ENCODE data around the gene STPG1. TPM values are rescaled to one million over a fixed set of nuclear protein-coding genes. Genes with fewer than 3 reads are reported as not detected.

STPG1 gene
- total RNA-seq, 2 donors from 2014 or later: 17.6 to 24.7 TPM

DNA sequence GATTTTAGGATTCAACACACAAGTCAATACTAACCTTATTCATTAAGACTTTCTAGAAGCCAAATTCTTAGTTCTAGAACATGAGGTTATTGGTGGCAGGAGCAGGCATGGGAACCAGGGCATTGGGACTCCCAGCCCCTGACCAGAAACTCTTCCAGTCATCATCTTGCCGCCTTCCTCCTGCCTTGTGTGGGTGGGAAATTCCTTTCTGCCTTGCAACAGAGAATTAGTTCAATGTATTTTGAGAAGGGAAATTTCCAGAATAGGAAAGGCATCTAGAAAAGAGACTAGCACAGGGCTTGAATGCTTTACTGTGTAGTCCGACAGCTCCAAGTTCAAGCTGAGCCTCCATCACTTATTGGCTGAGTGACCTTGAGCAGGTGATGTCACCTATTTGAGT, 85.7 kb downstream of the STPG1 start:
- no peak for ATAC-seq
- DNase-seq: no peak
- intact Hi-C loops (cut with DNase I, micrococcal nuclease): no loop called here

DNA sequence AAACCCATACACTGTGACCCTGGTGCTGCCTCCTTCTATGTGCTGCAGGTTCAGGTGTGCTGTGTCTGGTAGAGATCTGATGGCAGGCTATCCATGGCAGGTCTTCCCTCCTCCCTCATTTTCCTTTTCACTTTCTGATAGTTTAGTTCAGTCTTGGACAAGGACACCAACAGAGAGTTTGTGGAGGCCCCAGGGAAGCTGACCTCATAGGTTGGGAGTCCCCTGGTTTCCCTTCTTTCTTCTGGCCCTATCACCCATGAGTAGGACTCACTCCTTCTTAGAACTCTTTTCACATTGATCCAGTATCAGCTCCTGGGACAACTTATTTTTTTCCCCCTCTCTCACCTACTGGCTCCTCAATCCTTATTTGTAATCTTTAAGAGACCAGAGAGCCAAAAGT, 86.1 kb downstream of the STPG1 start:
- intact Hi-C loops (cut with DNase I, micrococcal nuclease): no loop called here
- ATAC-seq (no peak), DNase-seq (no peak)

DNA sequence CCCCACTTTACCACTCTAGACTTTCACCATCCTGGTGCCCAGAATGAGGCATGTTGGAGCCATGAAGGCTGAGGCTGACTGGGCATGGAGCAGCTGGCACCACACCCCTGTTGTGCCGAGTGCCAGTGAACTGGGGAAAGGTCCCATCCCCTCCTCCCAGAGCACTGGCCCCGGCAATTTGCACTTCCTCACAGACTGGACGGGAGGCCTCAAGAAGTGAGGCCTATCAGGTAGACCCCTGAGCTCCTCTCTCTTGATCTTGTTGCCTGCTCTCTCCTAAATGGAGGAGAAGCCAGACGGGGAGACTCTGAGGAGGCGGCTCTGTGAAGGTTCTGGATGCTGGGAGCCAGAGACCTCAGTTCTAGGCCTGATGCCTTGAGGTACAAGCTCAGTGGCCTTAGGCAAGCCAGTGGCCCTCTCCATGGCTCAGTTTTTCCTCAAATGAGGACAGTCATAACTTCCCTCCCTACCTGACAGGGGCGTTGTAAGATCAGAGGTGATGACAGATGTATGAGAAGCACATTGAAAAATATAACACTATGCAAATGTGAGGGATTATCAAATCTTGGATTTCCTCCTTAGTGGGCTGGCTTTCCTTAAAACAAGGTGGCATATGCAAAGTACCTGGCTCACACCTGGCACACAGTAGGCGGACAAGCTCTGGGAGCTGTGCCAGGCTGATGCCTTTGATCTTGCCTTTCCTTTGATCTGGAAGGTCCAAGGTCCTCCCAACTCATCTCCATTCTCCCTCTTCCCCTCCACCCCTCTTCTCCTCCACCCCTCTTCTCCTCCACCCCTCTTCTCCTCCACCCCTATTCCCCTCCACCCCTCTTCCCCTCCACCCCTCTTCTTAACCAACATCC, 87.8 kb downstream of the STPG1 start:
- DNase-seq (no peak), ATAC-seq (peak; percentile 6)
- intact Hi-C loops (cut with DNase I, micrococcal nuclease): no loop called here

DNA sequence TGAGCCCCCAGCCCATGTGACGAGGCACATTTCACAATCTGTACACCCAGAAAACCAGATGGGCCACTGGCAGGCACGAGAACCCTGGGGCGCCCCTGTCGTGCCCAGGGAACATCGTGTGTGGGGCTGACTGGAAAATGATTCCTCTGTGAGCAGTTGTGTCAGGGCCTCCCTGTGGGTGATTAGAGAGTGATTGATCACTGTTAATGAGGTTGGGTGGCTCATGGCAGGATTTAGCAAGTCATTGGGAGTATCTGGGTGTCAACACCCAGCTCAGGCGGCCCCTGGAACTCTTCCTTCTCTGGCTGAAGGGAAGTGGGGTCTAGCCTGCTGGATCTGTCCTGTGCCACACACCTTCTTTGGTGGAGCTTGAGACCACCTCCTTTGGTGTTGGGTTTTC, 88.7 kb downstream of the STPG1 start:
- intact Hi-C loops (cut with DNase I, micrococcal nuclease): no loop called here
- no peak for ATAC-seq
- no peak for DNase-seq

DNA sequence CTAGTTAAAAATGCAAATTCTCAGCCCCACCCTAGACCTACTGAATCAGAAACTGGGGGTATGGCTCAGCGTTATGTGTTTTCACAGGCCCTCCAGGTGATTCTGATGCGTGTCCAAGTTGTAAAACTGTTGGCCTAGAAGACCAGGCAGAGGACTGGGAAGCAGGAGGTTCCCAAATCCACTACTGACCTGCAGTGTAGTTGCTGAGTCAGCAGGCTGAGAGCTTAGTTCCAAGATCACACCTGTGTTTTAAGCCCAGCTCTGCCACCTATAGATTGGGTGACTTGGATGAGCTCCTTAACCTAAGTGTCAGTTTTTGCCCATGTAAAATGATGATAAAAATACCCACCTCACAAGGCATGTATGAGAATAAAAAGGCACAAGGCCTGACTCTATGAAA, 90.3 kb downstream of the STPG1 start:
- DNase-seq (no peak), ATAC-seq (no peak)
- intact Hi-C loops (cut with DNase I, micrococcal nuclease): no loop called here

DNA sequence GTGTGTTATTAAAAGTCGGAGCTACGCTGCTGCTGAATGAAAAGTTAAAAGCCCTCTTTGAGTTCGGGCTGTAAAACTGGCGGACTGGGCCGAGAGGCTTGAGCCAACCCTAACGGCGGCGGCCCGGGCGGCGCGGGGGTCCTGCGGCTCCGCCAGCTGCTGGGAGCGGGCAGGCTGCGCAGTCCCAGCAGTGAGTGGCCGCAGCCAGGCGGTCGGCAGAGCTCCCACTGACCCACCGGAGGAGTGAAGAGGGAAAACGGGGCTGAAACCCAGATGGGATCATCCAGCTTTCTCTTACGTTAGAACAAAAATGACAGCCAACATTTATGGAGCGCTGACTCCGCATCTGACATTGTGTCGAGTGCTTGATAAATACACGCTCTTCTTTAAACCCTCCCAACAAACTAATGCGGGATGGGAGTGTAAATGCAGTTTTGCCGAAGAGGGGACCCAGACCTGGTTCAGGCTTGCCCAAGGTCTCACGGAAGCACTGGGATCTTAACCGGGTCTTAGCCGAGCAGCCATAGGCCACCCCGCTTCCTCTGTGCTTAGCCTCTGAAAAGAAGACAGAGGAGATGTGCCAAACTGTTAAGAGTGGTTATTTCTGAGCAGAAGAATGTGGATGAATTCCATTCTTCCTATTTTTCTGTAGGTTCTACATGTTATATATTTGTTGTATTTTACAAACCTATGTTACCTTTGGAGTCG, 91.0 kb downstream of the STPG1 start:
- ATAC-seq: no peak
- DNase-seq: no peak
- intact Hi-C loops (cut with DNase I, micrococcal nuclease): no loop called here

DNA sequence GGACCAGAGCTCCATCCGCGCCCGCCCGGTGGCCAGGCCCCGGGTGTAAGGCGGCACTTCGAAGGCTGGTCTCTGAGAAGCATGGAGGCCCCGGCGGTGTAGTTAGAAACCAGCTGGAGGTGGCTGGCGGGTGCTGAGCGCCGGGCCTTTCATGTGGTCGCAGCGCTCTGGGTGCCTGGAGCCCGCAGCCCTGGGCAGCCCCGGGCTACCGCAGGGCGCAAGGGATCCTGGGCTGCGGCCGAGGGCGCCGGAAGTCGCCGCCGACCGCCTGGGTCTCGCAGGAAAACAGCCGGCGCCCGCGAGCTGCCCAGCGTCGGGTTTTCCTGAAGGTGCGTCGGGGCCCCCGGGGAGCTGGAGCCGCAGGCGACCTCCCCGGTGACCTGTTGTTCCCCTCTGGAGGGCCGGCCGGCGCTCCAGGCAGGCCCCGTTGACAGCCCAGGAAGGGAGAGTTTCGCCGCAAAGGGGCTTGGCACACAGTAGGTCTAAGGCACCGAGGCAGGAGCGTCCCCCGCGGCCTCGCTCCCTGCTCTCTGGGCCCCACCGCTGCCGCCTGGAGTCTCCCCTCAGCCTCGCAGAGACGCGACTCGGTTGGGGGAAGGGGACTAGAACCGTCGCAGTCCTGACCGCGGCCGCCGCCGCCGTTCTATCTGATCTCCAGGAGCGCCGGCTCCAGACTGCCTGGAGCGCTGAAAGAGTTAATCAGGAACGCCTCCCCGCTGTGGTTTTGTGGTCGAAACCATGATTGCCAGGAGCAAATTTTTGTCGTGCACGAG, 91.7 kb downstream of the STPG1 start:
- peak; percentile 80 for ATAC-seq
- intact Hi-C loops (cut with DNase I, micrococcal nuclease): no loop called here
- DNase-seq: peak; percentile 53 to 66

DNA sequence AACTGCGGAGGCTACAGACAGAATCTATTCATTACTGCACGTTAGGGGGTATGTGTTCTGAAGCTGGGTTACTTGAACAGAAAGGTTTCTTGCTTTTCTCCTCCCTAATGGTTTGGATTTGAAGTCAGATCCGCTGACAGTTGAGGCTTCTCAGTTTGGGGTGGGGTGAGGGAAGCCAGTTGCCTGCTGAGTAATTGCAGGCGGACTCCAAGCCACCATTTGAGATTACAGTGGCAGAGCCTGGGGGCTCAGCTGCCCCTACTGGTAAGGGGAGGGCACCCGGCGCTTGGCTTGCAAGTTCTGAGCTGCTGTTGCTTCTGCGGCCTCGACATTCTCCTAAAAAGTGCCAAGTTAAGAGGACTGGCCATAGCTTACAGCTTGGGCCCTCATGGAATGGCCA, 92.5 kb downstream of the STPG1 start:
- DNase-seq (no peak), ATAC-seq (no peak)
- intact Hi-C loops (cut with DNase I, micrococcal nuclease): no loop called here

DNA sequence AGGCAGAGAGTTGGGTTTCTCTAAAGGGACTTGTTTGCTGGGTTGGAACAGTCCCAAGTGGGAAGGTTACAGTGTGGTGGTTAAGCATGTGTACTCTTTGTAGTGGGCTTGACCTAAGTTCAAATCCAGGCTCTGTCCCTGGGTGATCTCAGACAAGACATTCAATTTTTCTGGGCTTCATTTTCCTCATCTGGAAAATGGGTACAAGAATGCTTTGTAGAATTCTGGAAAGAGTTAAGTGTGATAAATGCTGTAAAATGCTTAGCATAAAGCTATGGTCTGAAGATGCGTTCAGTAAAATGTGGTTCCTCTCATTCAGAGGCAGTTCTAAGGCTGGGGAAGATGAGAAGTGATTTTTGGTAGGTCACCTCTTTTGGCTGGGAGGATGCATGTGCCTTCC, 93.6 kb downstream of the STPG1 start:
- DNase-seq (no peak), ATAC-seq (no peak)
- intact Hi-C loops (cut with DNase I, micrococcal nuclease): no loop called here

DNA sequence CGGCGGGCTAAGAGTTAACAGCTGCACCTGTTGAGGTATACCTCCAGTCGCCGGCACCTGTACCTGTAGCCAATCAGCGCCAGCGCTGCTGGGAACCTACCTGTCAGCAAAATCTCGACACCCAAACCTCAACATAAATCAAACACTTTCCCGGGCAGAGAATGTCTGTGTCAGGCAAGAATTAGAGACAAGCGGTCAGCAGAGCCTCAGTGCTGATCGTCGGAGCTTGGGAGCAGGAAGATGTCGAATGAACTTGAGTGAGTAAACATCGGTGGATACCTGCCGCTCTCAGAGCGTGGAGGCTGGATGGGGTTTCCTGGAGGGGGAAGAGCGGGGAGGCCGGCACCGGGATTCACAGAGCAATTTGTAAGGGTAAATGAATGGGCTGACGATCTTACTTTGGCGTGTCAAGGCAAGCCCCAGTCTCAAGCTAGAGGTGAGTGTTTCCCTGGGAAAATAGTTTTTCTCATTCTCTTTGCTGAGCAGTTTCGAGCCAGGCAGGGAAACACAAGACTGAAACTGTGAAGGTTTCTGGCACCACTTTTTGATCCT, 94.2 kb downstream of the STPG1 start, which contains the start of gene GRHL3:
Gene GRHL3 (plus strand): TSS at position 46 of the 552 bp plus-strand sequence. CDS start 195 bp downstream, at position 241.
- intact Hi-C loops (cut with DNase I, micrococcal nuclease): no loop called here
- DNase-seq: peak; percentile 50 to 58
- ATAC-seq: peak; percentile 71

DNA sequence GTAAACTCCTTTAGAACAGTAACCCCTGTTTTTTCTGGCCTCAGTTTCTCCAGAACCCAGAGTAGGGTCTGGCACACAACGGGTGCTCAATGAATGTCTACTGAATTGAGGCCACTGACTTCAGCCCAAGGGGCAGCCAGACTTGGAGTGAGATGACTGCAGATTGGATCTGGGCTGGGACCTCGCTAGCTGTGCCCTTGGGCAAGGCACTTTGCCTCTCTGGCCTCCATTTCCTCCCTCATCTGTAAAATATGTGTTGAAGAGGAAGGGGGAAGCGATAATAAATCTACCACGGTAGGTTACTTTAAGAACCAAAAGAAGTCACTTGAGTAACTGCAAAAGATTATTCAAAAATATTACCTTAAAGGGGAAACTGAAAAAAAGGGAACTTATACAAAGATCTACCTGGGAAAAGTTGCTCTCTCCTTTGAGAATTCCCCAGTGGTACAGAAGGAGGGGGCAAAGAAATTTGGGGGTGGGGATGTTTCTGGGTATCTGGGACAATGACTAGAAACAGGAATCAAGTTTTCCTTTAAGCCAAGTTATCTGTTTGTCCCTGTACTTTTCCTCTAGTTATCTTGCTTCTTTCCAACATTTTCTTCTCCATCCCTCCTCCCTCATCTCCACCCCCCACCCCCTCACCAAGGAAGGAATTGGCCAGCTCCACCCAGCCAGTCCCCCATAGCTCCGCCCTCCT, 94.8 kb downstream of the STPG1 start:
- intact Hi-C loops (cut with DNase I, micrococcal nuclease): no loop called here
- no peak for DNase-seq
- ATAC-seq: no peak

DNA sequence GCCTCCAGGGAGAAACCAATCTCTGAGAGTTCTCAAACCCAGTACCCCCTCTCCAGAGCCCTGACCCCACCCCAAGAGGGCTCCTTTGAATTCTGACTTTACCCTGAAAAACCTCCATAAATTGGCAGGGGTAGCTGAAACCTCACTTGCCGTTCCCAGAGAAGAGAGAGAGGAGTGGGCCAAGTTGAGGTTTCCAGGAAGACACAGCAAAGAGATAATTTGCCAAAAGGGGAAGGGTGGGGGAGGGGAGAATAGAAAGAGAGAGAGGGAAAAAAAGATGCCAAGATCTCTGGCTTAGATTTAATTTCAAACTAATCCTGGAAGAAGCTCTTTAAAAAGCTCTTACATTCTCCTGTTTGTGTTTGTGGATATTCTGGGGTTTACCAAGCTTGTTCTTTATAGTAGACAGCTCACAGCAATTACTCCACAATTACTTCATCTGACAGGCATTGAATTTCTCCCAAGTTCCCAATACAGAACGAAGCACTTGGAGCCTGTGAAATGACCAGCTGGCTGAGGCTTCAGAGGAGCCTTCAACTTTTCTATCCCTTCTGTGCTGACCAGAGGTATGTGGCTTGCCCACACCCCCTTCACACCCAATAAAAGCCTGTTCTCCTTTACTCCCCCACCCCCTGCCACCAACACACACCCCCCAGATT, 95.5 kb downstream of the STPG1 start:
- no peak for DNase-seq
- intact Hi-C loops (cut with DNase I, micrococcal nuclease): no loop called here
- ATAC-seq: no peak

DNA sequence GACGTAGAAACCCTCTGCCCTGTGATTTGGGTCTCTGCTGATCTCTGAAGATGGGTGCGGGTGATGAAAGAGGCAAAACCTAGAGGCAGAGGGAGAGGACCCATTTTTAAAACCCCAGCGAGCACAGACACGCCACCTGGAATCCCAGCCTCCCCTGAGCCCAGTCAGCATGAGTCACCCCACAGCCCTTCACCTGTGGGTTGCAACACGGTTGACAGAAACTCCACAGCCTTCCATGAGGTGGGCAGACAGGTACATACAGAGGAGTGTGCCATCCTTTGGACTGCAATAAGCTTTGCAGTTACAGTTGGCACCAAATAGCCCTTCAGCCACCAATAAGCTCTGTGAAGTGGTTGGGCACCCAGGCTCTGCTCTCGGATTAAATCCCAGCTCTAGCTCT, 96.5 kb downstream of the STPG1 start:
- intact Hi-C loops (cut with DNase I, micrococcal nuclease): no loop called here
- DNase-seq (no peak), ATAC-seq (no peak)

DNA sequence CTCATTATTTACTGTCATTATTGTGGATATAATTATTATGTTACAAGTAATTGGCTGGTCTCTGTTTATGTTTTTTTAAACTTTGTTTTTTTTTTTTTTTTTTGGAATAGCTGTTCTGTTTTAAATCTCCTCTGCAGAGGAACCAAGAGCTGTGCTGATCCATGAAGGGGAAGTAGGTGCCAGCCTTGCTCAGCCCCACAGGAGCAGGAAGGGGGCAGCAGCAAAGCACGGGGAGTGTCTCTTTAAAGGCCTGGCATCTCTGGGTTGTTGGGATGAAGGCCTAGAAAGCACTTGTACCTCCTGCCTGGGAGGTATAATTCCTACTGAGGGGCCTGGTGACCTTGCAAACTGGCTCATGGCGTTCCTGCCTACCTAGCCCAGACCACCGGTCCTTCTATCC, 96.9 kb downstream of the STPG1 start:
- intact Hi-C loops (cut with DNase I, micrococcal nuclease): no loop called here
- ATAC-seq (no peak), DNase-seq (no peak)

DNA sequence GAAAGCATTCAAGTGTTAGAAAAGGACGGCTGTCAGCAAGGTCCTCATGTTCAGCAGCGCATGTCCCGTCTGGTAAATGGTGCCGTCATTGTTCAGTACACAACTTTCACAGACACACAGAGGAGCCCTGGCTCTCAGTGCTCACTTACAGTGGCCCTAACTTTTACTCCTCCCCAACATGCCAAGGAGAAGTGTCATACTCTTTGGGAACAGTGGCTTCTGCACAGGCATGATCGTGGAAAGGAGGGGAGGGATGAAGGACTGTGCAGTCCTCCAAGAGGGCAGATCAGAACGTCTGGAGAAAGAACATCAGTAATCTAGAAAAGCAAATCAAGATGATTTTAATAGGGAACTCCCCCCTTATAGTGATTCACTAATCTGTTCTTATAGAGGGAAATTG, 98.2 kb downstream of the STPG1 start:
- intact Hi-C loops (cut with DNase I, micrococcal nuclease): no loop called here
- ATAC-seq (no peak), DNase-seq (no peak)

DNA sequence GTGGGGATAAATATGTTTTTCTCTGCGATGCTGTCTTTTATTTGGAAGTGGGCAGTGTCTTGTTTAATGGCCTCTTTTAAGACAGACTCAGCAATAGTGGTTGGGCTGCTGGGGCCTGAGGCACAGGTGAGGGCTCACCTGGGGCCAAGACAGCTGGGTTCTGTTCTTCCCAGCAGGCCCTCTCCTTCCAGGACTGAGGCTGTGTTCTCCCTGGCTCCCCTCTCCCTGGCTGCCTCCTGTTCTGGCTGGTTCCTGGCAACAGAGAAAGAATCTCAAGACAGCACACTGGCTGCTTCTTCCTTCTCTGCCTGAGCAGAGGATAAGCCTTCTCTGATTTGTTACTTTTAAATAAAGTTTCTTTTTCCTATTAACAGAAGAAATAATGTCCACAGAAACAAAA, 101.8 kb downstream of the STPG1 start:
- ATAC-seq (no peak), DNase-seq (no peak)
- intact Hi-C loops (cut with DNase I, micrococcal nuclease): no loop called here

DNA sequence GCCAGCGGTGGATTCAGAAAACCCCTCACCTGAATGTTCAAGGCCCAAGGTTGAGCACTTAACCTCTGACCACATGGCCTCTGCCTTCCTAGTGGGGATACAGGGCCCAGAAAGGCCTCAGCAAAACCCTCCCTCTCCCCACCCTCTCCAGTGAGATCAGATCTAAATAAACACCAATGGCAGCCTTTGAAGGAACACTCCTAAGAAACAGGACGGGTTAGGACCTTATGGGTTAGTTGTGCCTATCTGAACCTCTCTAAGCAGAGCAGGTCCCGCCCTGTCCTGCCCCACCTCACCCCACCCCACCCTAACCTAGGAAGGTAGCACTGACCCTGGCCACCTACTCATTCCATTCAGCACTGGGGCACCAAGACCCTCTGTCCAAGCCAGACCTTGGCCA, 102.3 kb downstream of the STPG1 start:
- DNase-seq (no peak), ATAC-seq (no peak)
- intact Hi-C loops (cut with DNase I, micrococcal nuclease): no loop called here

DNA sequence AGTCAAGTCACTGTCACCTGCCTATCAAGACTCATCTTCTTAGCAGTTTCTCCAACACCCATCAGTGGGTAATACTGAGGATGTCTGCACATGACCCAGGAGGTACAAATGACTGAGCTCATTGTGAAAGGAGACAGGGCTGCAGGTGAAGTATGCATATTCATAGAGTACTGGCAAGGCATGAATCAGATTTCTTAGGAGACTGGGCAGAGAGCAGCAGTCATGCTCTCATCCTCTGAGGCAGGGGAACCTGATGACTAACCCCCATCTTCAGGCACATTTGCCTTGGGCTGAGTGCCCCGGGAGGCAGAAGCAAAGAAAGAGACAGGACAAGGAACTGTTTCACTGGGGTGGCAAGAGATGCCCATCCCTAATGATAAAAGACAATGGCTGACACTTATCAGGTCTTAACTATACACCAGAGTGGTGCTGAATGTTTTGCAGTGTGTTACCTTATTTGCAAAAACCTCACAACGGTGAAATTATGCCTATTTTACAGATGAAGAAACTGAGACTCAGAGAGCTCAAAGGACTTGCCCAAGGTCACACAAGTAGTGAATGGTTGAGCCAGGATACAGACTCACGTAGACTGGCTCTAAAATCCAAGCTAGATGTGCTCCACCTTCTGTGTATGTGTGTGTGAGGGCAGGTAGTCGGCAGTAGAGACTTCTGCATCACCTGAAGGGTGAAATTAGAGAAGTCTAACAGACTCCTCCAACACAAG, 103.7 kb downstream of the STPG1 start:
- no peak for DNase-seq
- no peak for ATAC-seq
- intact Hi-C loops (cut with DNase I, micrococcal nuclease): no loop called here

All from left colon (tissue), 2 donors.